Prostate gland (tissue), 2 donors: ENCODE results near the gene ISG15. TPM values are rescaled to one million over a fixed set of nuclear protein-coding genes. Genes with fewer than 3 reads are reported as not detected.

Source experiments
- DNase-seq: peaks from one replicate; pipeline ENCODE4 v3.0.0-alpha.2; 2019; ENCODE audit warnings: low spot score
- H3K27ac ChIP-seq, 2 donors: fragments of 200-600 bp; sonication (generic); 2 replicates each; pipeline ENCODE4 v1.5.1; 2017 to 2019
- H3K27me3 ChIP-seq: fragments of 200-600 bp; sonication (generic); replicated peaks from 2 replicates; pipeline ENCODE4 v1.5.1; 2019; ENCODE audit not compliant: insufficient read depth
- H3K36me3 ChIP-seq, 2 donors: fragments of 200-600 bp; sonication (generic); 1 replicate in 1 of 2; 2 replicates in 1 of 2; pipeline versions ENCODE4 v1.5.1 to v1.8.1; 2017 to 2019
- H3K4me1 ChIP-seq: fragments of 200-600 bp; sonication (generic); replicated peaks from 2 replicates; pipeline ENCODE4 v1.5.1; 2019
- H3K4me3 ChIP-seq, 2 donors: fragments of 200-600 bp; sonication (generic); 2 replicates each; pipeline ENCODE4 v1.5.1; 2017 to 2019
- H3K9me3 ChIP-seq: fragments of 200-600 bp; sonication (generic); 2 replicates; pipeline ENCODE4 v1.5.1; 2017
- POLR2A ChIP-seq: fragments of 450-650 bp; IDR thresholded peaks from one replicate; pipeline ENCODE4 v1.6.1; 2016; ENCODE audit warnings: antibody characterized with exemption, mild to moderate bottlenecking
- POLR2AphosphoS5 ChIP-seq: sonication (generic); formaldehyde crosslinking; IDR thresholded peaks from one replicate; pipeline ENCODE4 v1.6.1; 2017; ENCODE audit warnings: antibody characterized with exemption
- WGBS: methylation state at CpG from one replicate; pipeline ENCODE4 v1.1.5; 2018; 5-methylcytosine and 5-hydroxymethylcytosine counted together
- intact Hi-C: fragments of 100-400 bp; cut with DNase I; formaldehyde crosslinking; loops from one replicate; pipeline ENCODE4 v1.14.2; 2022
- total RNA-seq, 2 donors: library from RNA; depleted of rRNA; stranded (reverse); fragments of >200 nt; gene quantifications; one replicate each; pipeline ENCODE4 v1.1.0, GENCODE V29; 2016
- TF ChIP-seq, protein P1 (sequence below), 4 experiments: fragments of 200-600 bp in 2 of 4; fragments of 450-650 bp in 2 of 4; sonication (generic) in 2 of 4; IDR thresholded peaks; 1 replicate in 3 of 4; 2 replicates in 1 of 4; pipeline ENCODE4 v1.5.1; 2016 to 2019; ENCODE audit warnings: antibody characterized with exemption in 4 of 4, mild to moderate bottlenecking in 2 of 4, moderate library complexity in 2 of 4

The ISG15 gene
- total RNA-seq, 2 donors from 2014 or later = 22.3 to 27.2 TPM

DNA sequence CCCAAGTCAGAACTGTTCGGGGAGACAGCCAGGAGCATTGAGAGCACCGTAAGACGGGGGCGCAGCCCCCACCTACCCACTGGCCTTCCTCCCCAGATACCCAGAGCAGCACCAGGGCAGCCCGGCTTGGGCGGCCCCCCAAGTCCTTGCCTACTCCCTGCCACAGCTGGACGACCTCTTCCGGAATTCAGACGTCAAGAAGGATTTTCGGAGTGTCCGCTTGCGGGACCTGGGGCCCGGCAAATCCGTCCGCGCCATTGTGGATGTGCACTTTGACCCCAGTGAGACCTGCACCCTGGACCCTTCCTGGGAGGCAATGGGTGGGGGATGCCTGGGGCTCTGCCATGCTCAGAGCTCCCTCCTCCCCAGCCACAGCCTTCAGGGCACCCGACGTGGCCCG lies 34.1 kb downstream of the ISG15 start:
- Histone ChIP-seq H3K9me3 (no peaks in the 10 kb centered on the region), H3K36me3 (no peaks in the 10 kb centered on the region), H3K4me3 (no peak overlapping the region), H3K27ac (no peak overlapping the region), H3K27me3 (no peaks in the 10 kb centered on the region), H3K4me1 (no peaks in the 10 kb centered on the region)
- 95% methylated on average over 19 of the region's 19 CpGs for WGBS
- DNase-seq = no peak
- TF ChIP-seq POLR2A (no peak), POLR2AphosphoS5 (no peak)
- TF ChIP-seq, protein P1, sequence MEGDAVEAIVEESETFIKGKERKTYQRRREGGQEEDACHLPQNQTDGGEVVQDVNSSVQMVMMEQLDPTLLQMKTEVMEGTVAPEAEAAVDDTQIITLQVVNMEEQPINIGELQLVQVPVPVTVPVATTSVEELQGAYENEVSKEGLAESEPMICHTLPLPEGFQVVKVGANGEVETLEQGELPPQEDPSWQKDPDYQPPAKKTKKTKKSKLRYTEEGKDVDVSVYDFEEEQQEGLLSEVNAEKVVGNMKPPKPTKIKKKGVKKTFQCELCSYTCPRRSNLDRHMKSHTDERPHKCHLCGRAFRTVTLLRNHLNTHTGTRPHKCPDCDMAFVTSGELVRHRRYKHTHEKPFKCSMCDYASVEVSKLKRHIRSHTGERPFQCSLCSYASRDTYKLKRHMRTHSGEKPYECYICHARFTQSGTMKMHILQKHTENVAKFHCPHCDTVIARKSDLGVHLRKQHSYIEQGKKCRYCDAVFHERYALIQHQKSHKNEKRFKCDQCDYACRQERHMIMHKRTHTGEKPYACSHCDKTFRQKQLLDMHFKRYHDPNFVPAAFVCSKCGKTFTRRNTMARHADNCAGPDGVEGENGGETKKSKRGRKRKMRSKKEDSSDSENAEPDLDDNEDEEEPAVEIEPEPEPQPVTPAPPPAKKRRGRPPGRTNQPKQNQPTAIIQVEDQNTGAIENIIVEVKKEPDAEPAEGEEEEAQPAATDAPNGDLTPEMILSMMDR (IDR thresholded peaks at IDR 0.05) = no peak
- intact Hi-C loops = no loop called here

DNA sequence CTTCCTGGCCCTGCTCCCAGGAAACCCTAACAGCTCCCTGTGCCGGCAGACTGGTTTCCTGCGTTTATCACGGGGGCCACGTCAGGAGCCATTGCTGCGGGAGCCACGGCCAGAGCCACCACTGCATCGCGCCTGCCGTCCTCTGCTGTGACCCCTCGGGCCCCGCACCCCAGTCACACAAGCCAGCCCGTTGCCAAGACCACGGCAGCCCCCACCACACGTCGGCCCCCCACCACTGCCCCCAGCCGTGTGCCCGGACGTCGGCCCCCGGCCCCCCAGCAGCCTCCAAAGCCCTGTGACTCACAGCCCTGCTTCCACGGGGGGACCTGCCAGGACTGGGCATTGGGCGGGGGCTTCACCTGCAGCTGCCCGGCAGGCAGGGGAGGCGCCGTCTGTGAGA lies 34.7 kb downstream of the ISG15 start:
- Histone ChIP-seq H3K27ac (no peak overlapping the region), H3K4me3 (no peak overlapping the region), H3K36me3 (no peaks in the 10 kb centered on the region), H3K9me3 (no peaks in the 10 kb centered on the region), H3K4me1 (no peaks in the 10 kb centered on the region), H3K27me3 (no peaks in the 10 kb centered on the region)
- DNase-seq = no peak
- WGBS = 86% methylated on average over 25 of the region's 25 CpGs
- intact Hi-C loops = no loop called here
- TF ChIP-seq, protein P1 (IDR thresholded peaks at IDR 0.05) = no peak
- no peak for TF ChIP-seq POLR2A

DNA sequence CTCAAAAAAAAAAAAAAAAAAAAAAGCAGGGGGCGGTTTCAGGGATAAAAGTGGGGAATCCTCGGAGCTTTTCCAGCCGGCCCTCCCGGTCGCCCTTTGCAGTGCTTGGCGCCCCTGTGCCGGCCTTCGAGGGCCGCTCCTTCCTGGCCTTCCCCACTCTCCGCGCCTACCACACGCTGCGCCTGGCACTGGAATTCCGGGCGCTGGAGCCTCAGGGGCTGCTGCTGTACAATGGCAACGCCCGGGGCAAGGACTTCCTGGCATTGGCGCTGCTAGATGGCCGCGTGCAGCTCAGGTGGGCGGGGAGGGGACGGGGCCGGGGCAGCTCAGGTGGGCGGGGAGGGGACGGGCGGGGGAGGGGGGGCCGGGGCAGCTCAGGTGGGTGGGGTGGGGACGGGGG lies 35.5 kb downstream of the ISG15 start:
- no peak for DNase-seq
- Histone ChIP-seq H3K4me1 (no peaks in the 10 kb centered on the region), H3K27me3 (no peaks in the 10 kb centered on the region), H3K36me3 (no peaks in the 10 kb centered on the region), H3K4me3 (no peak overlapping the region), H3K9me3 (no peaks in the 10 kb centered on the region), H3K27ac (no peak overlapping the region)
- 92% methylated on average over 15 of the region's 28 CpGs for WGBS
- TF ChIP-seq, protein P1 (IDR thresholded peaks at IDR 0.05) = no peak
- TF ChIP-seq POLR2AphosphoS5 (no peak), POLR2A (no peak)
- intact Hi-C loops = no loop called here

DNA sequence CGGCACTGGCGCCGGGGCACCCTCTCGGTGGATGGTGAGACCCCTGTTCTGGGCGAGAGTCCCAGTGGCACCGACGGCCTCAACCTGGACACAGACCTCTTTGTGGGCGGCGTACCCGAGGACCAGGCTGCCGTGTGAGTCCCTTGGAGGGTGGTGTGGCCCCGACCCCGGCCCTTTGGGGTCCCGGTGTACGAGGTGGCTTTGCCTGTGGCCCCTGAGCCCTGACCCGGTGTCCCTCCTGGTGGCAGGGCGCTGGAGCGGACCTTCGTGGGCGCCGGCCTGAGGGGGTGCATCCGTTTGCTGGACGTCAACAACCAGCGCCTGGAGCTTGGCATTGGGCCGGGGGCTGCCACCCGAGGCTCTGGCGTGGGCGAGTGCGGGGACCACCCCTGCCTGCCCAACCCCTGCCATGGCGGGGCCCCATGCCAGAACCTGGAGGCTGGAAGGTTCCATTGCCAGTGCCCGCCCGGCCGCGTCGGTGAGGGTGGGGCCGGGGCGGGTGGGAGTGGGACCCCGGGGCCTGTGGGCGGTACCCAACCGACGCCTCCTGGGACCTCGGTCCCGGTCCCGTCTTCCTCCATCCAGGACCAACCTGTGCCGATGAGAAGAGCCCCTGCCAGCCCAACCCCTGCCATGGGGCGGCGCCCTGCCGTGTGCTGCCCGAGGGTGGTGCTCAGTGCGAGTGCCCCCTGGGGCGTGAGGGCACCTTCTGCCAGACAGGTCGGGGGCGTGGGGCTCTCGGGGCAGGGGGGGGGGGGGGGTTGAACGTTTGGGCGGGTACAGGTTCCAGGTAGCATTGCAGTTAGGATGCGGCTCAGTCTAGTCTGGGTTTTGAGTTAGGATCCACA lies 36.2 kb downstream of the ISG15 start:
- intact Hi-C loops = no loop called here
- WGBS = 88% methylated on average over 13 of the region's 57 CpGs
- H3K9me3 ChIP-seq = no peaks in the 10 kb centered on the region
- TF ChIP-seq, protein P1 (IDR thresholded peaks at IDR 0.05) = no peak
- TF ChIP-seq POLR2AphosphoS5 (no peak), POLR2A (no peak)
- H3K4me3 ChIP-seq = no peak overlapping the region
- H3K27me3 ChIP-seq = no peaks in the 10 kb centered on the region
- DNase-seq = no peak
- H3K4me1 ChIP-seq = no peaks in the 10 kb centered on the region
- H3K36me3 ChIP-seq = no peaks in the 10 kb centered on the region
- H3K27ac ChIP-seq = no peak overlapping the region

DNA sequence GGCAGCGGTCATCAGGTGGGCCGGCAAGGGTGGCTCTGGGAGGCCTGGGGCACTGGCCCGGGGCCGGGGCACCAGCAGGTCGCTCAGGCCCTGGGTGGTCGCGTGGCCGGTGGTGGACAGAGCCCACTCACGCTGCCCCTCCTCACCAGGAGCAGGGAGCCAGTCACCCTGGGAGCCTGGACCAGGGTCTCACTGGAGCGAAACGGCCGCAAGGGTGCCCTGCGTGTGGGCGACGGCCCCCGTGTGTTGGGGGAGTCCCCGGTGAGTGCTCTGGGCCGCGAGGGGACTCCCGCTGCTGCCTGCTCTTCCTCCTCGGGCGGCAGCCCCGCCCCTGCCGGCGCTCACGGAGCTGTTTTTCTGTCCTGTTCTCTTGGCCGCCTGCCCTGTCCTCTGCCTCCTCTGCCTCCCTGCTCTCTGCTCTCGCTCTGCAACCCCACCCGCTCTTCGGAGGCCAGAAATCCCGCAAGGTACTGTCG lies 37.3 kb downstream of the ISG15 start:
- Histone ChIP-seq H3K36me3 (no peaks in the 10 kb centered on the region), H3K27ac (no peak overlapping the region), H3K4me1 (no peaks in the 10 kb centered on the region), H3K9me3 (no peaks in the 10 kb centered on the region), H3K4me3 (no peak overlapping the region), H3K27me3 (no peaks in the 10 kb centered on the region)
- TF ChIP-seq, protein P1 (IDR thresholded peaks at IDR 0.05) = no peak
- intact Hi-C loops = no loop called here
- DNase-seq = peak; percentile 44
- WGBS = 80% methylated on average over 32 of the region's 32 CpGs
